SK-N-SH (cell line): Measurements from ENCODE around the gene SRGN. TPM values are rescaled to one million over a fixed set of nuclear protein-coding genes. Genes with fewer than 3 reads are reported as not detected.

Experiments used
- CTCF ChIA-PET: fragments of 300-600, 350-600 bp; formaldehyde crosslinking; extraction: SDS; loops from one replicate; lab custom pipeline; 2021; lab: Yijun Ruan, JAX
- POLR2A ChIA-PET: fragments of 350-600 bp; sonication (Branson Sonifier 250); formaldehyde crosslinking; extraction: SDS; loops from one replicate; lab custom pipeline; 2020; ENCODE audit warnings: antibody characterized with exemption, inconsistent platforms; lab: Yijun Ruan, JAX
- DNase-seq: peaks from one replicate; pipeline ENCODE4 v3.0.0; 2012
- H2AFZ ChIP-seq: fragments of 200-600 bp; sonication (generic); 2 replicates; pipeline ENCODE4 v1.8.1; 2016; ENCODE audit warnings: antibody characterized with exemption, mild to moderate bottlenecking, low read depth
- H3F3A ChIP-seq: fragments of 200-600 bp; sonication (generic); replicated peaks from 2 replicates; pipeline ENCODE3; 2016; ENCODE audit warnings: antibody characterized with exemption, mild to moderate bottlenecking; ENCODE audit not compliant: insufficient read depth
- H3K27ac ChIP-seq, 2 experiments: fragments of 200-500 bp in 1 of 2; fragments of 200-600 bp in 1 of 2; sonication (Bioruptor generic) in 1 of 2; sonication (generic), shearing (Covaris generic) in 1 of 2; 2 replicates each; pipeline versions ENCODE4 v1.5.1 to v1.6.1; 2014 to 2016; ENCODE audit warnings: low read depth in 2 of 2, inconsistent platforms in 1 of 2, low read length in 1 of 2, mild to moderate bottlenecking in 1 of 2, mixed read lengths in 1 of 2
- H3K27me3 ChIP-seq: fragments of 200-600 bp; sonication (generic), shearing (Covaris generic); 2 replicates; pipeline ENCODE4 v1.6.1; 2016; ENCODE audit warnings: mixed run types; ENCODE audit not compliant: insufficient read depth
- H3K36me3 ChIP-seq, 2 experiments: fragments of 200-500 bp in 1 of 2; fragments of 200-600 bp in 1 of 2; sonication (Bioruptor generic) in 1 of 2; sonication (generic) in 1 of 2; replicated peaks in 1 of 2; 2 replicates each; pipeline versions ENCODE3 to v1.5.1; 2014 to 2016; ENCODE audit warnings: low read length in 1 of 2, mild to moderate bottlenecking in 1 of 2; ENCODE audit not compliant: insufficient read depth in 2 of 2, control insufficient read depth in 1 of 2
- H3K4me1 ChIP-seq, 2 experiments: fragments of 200-500 bp in 1 of 2; fragments of 200-600 bp in 1 of 2; sonication (Bioruptor generic) in 1 of 2; sonication (generic), shearing (Covaris generic) in 1 of 2; 2 replicates each; pipeline versions ENCODE4 v1.5.1 to v1.6.1; 2014 to 2016; ENCODE audit warnings: low read depth in 1 of 2, low read length in 1 of 2, mixed run types in 1 of 2; ENCODE audit not compliant: insufficient read depth in 2 of 2, control insufficient read depth in 1 of 2
- H3K4me2 ChIP-seq: fragments of 200-600 bp; sonication (generic), shearing (Covaris generic); 2 replicates; pipeline ENCODE4 v1.6.1; 2017; ENCODE audit warnings: mixed run types
- H3K4me3 ChIP-seq, 2 experiments: fragments of 200-500 bp in 1 of 2; fragments of 200-600 bp in 1 of 2; sonication (Bioruptor generic) in 1 of 2; sonication (generic), shearing (Covaris generic) in 1 of 2; 2 replicates each; pipeline versions ENCODE4 v1.5.1 to v1.8.1; 2014 to 2016; ENCODE audit warnings: low read depth in 2 of 2, inconsistent platforms in 1 of 2, low read length in 1 of 2, mild to moderate bottlenecking in 1 of 2, mixed read lengths in 1 of 2, moderate library complexity in 1 of 2
- H3K79me2 ChIP-seq: fragments of 200-600 bp; sonication (generic); 2 replicates; pipeline ENCODE4 v1.8.1; 2017; ENCODE audit warnings: mild to moderate bottlenecking; ENCODE audit not compliant: insufficient read depth
- H3K9ac ChIP-seq: fragments of 200-600 bp; sonication (generic); 2 replicates; pipeline ENCODE4 v1.6.1; 2017; ENCODE audit warnings: mixed run types
- H3K9me2 ChIP-seq: fragments of 200-600 bp; sonication (generic); 2 replicates; pipeline ENCODE4 v1.6.1; 2017; ENCODE audit warnings: mixed run types
- H3K9me3 ChIP-seq: fragments of 200-600 bp; sonication (generic); 2 replicates; pipeline ENCODE4 v1.6.1; 2017; ENCODE audit warnings: mixed run types, mild to moderate bottlenecking, moderate library complexity
- H4K20me1 ChIP-seq: fragments of 200-600 bp; sonication (generic); 2 replicates; pipeline ENCODE4 v1.6.1; 2017; ENCODE audit warnings: mild to moderate bottlenecking, mixed run types; ENCODE audit not compliant: insufficient read depth
- FOXJ3 ChIP-seq: sonication (generic); formaldehyde crosslinking; IDR thresholded peaks from 2 replicates; pipeline ENCODE4 v1.5.1; 2020; ENCODE audit warnings: mild to moderate bottlenecking, missing genetic modification reagents
- MAX ChIP-seq: IDR thresholded peaks from 2 replicates; pipeline ENCODE4 v1.4.0; 2012; ENCODE audit warnings: low read depth
- MXI1 ChIP-seq: IDR thresholded peaks from 2 replicates; pipeline ENCODE4 v1.6.1; 2012; ENCODE audit warnings: mild to moderate bottlenecking, low read depth, low read length, improper control_type of control experiment
- POLR2AphosphoS5 ChIP-seq: IDR thresholded peaks from 2 replicates; pipeline ENCODE4 v1.6.1; 2012; ENCODE audit warnings: low read depth, low read length
- RAD21 ChIP-seq: IDR thresholded peaks from 2 replicates; pipeline ENCODE4 v1.6.1; 2012; ENCODE audit warnings: mild to moderate bottlenecking, low read length
- SMC3 ChIP-seq: IDR thresholded peaks from 2 replicates; pipeline ENCODE4 v1.6.1; 2012; ENCODE audit warnings: low read depth, low read length, improper control_type of control experiment
- TAF1 ChIP-seq: IDR thresholded peaks from 2 replicates; pipeline ENCODE4 v1.6.1; 2012; ENCODE audit warnings: low read depth, mild to moderate bottlenecking, low read length, moderate library complexity, borderline replicate concordance
- TCF12 ChIP-seq: IDR thresholded peaks from 2 replicates; pipeline ENCODE4 v1.4.0; 2012
- USF1 ChIP-seq: IDR thresholded peaks from 2 replicates; pipeline ENCODE4 v1.4.0; 2012; ENCODE audit warnings: low read depth, borderline replicate concordance
- USF2 ChIP-seq: fragments of 150-350 bp; IDR thresholded peaks from 2 replicates; pipeline ENCODE4 v1.6.1; 2017; ENCODE audit warnings: antibody characterized with exemption, low read length, low read depth, borderline replicate concordance
- ZBTB33 ChIP-seq: IDR thresholded peaks from 2 replicates; pipeline ENCODE4 v1.4.0; 2012; ENCODE audit warnings: low read depth, borderline replicate concordance
- WGBS: methylation state at CpG from one replicate; pipeline ENCODE4 v1.1.6; 2017; ENCODE audit warnings: low lambda C conversion rate; 5-methylcytosine and 5-hydroxymethylcytosine counted together
- polyA plus RNA-seq, 3 experiments: library from polyadenylated mRNA; depleted of rRNA; stranded (reverse); fragments of >200 nt; gene quantifications; 2 replicates each; pipeline ENCODE4 v1.2.3, GENCODE V29; 2012

Gene SRGN
- polyA plus RNA-seq, 1 of the 3 experiments (the other 2 are of a cell fraction): 0.10 TPM

DNA sequence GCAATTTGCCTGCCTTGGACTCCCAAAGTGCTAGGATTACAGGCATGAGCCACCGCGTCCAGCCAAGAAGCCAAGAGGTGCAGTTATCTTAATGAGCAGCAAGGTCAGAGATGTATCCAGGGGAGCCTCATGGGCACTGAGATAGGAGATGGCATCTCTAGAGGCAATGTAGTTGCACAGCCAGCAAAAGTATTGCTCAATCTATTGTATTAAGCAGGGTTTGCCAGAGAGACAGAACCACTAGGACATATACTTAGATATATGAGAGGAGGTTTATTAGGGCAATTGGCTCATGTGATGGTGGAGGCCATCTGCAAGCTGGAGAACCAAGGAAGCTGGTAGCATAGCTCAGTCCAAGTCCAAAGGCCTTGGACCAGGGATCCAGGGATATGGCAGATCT, 19.8 kb downstream of the SRGN start:
- TF ChIP-seq FOXJ3 (CRISPR knock-in tag): no peak
- TF ChIP-seq MXI1: no peak
- no peak for TF ChIP-seq TCF12
- no peak for TF ChIP-seq SMC3
- no peak for TF ChIP-seq RAD21
- no peak for TF ChIP-seq USF1
- Histone ChIP-seq H3K4me3 (no peak overlapping the region), H3K27ac (no peak overlapping the region), H3K9ac (no peak overlapping the region), H2AFZ (no peak overlapping the region), H3K4me2 (no peak overlapping the region), H3K4me1 (no peaks in the 10 kb centered on the region), H3K9me3 (no peaks in the 10 kb centered on the region), H3F3A (no peaks in the 10 kb centered on the region), H3K27me3 (peaks cover 11% of the 10 kb centered on the region; the same call in 1 of the 2 replicates), H3K36me3 (no peaks in the 10 kb centered on the region), H3K9me2 (no peaks in the 10 kb centered on the region), H3K79me2 (no peaks in the 10 kb centered on the region), H4K20me1 (no peaks in the 10 kb centered on the region)
- WGBS: 94% methylated on average over 2 of the region's 2 CpGs
- POLR2A ChIA-PET: no interaction called here
- no peak for DNase-seq
- CTCF ChIA-PET: no interaction called here

- H3K27me3 ChIP-seq: no peaks in the 10 kb centered on the region
- WGBS: 67% methylated on average over 1 of the region's 1 CpG
- no peak overlapping the region for H3K4me3 ChIP-seq
- peaks cover 8% of the 10 kb centered on the region; the same call in 1 of the 2 replicates for H3K79me2 ChIP-seq
- H3F3A ChIP-seq: peaks cover 14% of the 10 kb centered on the region
- no peaks in the 10 kb centered on the region for H3K36me3 ChIP-seq
- POLR2A ChIA-PET: no interaction called here
- no peak for DNase-seq
- no peak for TF ChIP-seq ZBTB33
- TF ChIP-seq, all 33 proteins: peak for 0
- Histone ChIP-seq H3K27ac (no peak overlapping the region), H2AFZ (no peak overlapping the region), H3K9ac (no peak overlapping the region), H3K9me3 (no peaks in the 10 kb centered on the region), H4K20me1 (no peaks in the 10 kb centered on the region; the same call in 1 of the 2 replicates), H3K4me1 (peaks cover 0 to 3% of the 10 kb centered on the region in 2 experiments; a peak in 2 of 4 replicates), H3K4me2 (no peak overlapping the region), H3K9me2 (no peaks in the 10 kb centered on the region)
- CTCF ChIA-PET: no interaction called here
These were observed 32.0 kb downstream of the SRGN start for GRCh38 chr10:69119896-69120295.

GRCh38 chr10:69123306-69123746, 35.4 kb downstream of the SRGN start:
- Histone ChIP-seq H3K4me3 (peak overlapping the region; percentile 78 to 84), H3K79me2 (peaks cover 42% of the 10 kb centered on the region), H3K4me2 (peak overlapping the region; percentile 82), H3K9me2 (no peaks in the 10 kb centered on the region), H4K20me1 (peaks cover 19% of the 10 kb centered on the region; the same call in 1 of the 2 replicates), H3F3A (peaks cover 16% of the 10 kb centered on the region), H3K27ac (peak overlapping the region; percentile 89 to 97), H3K4me1 (peaks cover 0 to 3% of the 10 kb centered on the region in 2 experiments; a peak in 2 of 4 replicates), H3K36me3 (no peaks in the 10 kb centered on the region), H3K27me3 (no peaks in the 10 kb centered on the region), H2AFZ (peak overlapping the region; percentile 73)
- DNase-seq: peak; percentile 72
- POLR2A ChIA-PET: no interaction called here
- TF ChIP-seq MAX: peak; percentile 55; the same call in 1 of the 2 replicates
- TF ChIP-seq RAD21: peak; percentile 43; the same call in 1 of the 2 replicates
- peak; percentile 10; the same call in 1 of the 2 replicates for TF ChIP-seq TAF1
- no peak for TF ChIP-seq USF2
- TF ChIP-seq FOXJ3 (CRISPR knock-in tag): no peak
- TF ChIP-seq POLR2AphosphoS5: no peak
- TF ChIP-seq, all 33 proteins: peak for 3
- Histone ChIP-seq H3K9ac (peak overlapping the region; percentile 93), H3K9me3 (no peaks in the 10 kb centered on the region)
- 5% methylated on average over 16 of the region's 16 CpGs for WGBS
- CTCF ChIA-PET: no interaction called here
